GM23248 (cell line): ENCODE data around the gene LRRC38. TPM values are rescaled to one million over a fixed set of nuclear protein-coding genes. Genes with fewer than 3 reads are reported as not detected.

Experiments used
- DNase-seq: peaks from one replicate; pipeline ENCODE4 v3.0.0-alpha.2; 2015
- H2AFZ ChIP-seq: fragments of 200-600 bp; sonication (generic); 2 replicates; pipeline ENCODE4 v1.6.1; 2016; ENCODE audit warnings: antibody characterized with exemption
- H3F3A ChIP-seq: fragments of 200-600 bp; sonication (generic); 2 replicates; pipeline ENCODE4 v1.6.1; 2016; ENCODE audit warnings: mild to moderate bottlenecking, antibody characterized with exemption, mixed run types; ENCODE audit not compliant: insufficient read depth
- H3K27ac ChIP-seq: fragments of 200-600 bp; sonication (generic); 2 replicates; pipeline ENCODE4 v1.5.1; 2016; ENCODE audit warnings: mild to moderate bottlenecking
- H3K27me3 ChIP-seq: fragments of 200-600 bp; sonication (generic); replicated peaks from 2 replicates; pipeline ENCODE4 v1.6.1; 2016; ENCODE audit warnings: mild to moderate bottlenecking; ENCODE audit not compliant: insufficient read depth
- H3K36me3 ChIP-seq: fragments of 200-600 bp; sonication (generic); 2 replicates; pipeline ENCODE4 v1.6.1; 2016; ENCODE audit warnings: low read depth, mild to moderate bottlenecking
- H3K4me1 ChIP-seq: fragments of 200-600 bp; sonication (generic); 2 replicates; pipeline ENCODE4 v1.6.1; 2016; ENCODE audit warnings: mild to moderate bottlenecking; ENCODE audit not compliant: insufficient read depth
- H3K4me2 ChIP-seq: fragments of 200-600 bp; sonication (generic); one replicate; pipeline ENCODE4 v1.6.1; 2016; ENCODE audit warnings: mild to moderate bottlenecking; ENCODE audit not compliant: unreplicated experiment
- H3K4me3 ChIP-seq: fragments of 200-600 bp; sonication (generic); 2 replicates; pipeline ENCODE4 v1.5.1; 2016; ENCODE audit warnings: mild to moderate bottlenecking
- H3K79me2 ChIP-seq: fragments of 200-600 bp; sonication (generic); 2 replicates; pipeline ENCODE4 v1.6.1; 2016; ENCODE audit warnings: mild to moderate bottlenecking; ENCODE audit not compliant: insufficient read depth
- H3K9ac ChIP-seq: fragments of 200-600 bp; sonication (generic); 2 replicates; pipeline ENCODE4 v1.6.1; 2016; ENCODE audit warnings: mild to moderate bottlenecking
- H3K9me2 ChIP-seq: fragments of 200-600 bp; sonication (generic); 2 replicates; pipeline ENCODE4 v1.6.1; 2016; ENCODE audit warnings: mixed run types, mild to moderate bottlenecking, moderate library complexity; ENCODE audit not compliant: insufficient read depth
- H3K9me3 ChIP-seq: fragments of 200-600 bp; sonication (generic); one replicate; pipeline ENCODE4 v1.6.1; 2017; ENCODE audit warnings: low read depth
- H4K20me1 ChIP-seq: fragments of 200-600 bp; sonication (generic); 2 replicates; pipeline ENCODE4 v1.6.0; 2016; ENCODE audit not compliant: insufficient read depth
- EZH2 ChIP-seq: fragments of 200-600 bp; sonication (generic); IDR thresholded peaks from 2 replicates; pipeline ENCODE4 v1.6.1; 2018; ENCODE audit warnings: antibody characterized with exemption, mild to moderate bottlenecking; ENCODE audit not compliant: insufficient read depth, poor library complexity, severe bottlenecking
- EZH2phosphoT487 ChIP-seq: fragments of 200-600 bp; sonication (generic); IDR thresholded peaks from 2 replicates; pipeline ENCODE4 v1.6.1; 2018; ENCODE audit warnings: antibody characterized with exemption, moderate library complexity, mild to moderate bottlenecking, low read depth; ENCODE audit not compliant: insufficient read depth
- WGBS, 2 experiments: methylation state at CpG; one replicate each; pipeline ENCODE4 v1.1.6; 2015 to 2017; ENCODE audit warnings: low lambda C conversion rate in 2 of 2, low coverage in 1 of 2; ENCODE audit errors: missing lambda C conversion rate in 2 of 2; 5-methylcytosine and 5-hydroxymethylcytosine counted together
- in situ Hi-C: fragments of 300-500 bp; cut with MboI; formaldehyde crosslinking; loops from 2 replicates; pipeline ENCODE4 v1.15.0; 2020
- polyA plus RNA-seq: library from polyadenylated mRNA; unstranded; fragments of >200 nt; fragmentation: Nextera tagmentation; extraction: Ambion mirVana; gene quantifications from 2 replicates; pipeline ENCODE4 v1.2.1, GENCODE V29; 2016
- total RNA-seq: library from RNA; depleted of rRNA; stranded (reverse); fragments of >200 nt; shearing (Covaris generic); gene quantifications from 2 replicates; pipeline ENCODE4 v1.2.3, GENCODE V29; 2014

The LRRC38 gene
- total and polyA plus RNA-seq, 2 experiments from 2014 or later, result not detected

DNA sequence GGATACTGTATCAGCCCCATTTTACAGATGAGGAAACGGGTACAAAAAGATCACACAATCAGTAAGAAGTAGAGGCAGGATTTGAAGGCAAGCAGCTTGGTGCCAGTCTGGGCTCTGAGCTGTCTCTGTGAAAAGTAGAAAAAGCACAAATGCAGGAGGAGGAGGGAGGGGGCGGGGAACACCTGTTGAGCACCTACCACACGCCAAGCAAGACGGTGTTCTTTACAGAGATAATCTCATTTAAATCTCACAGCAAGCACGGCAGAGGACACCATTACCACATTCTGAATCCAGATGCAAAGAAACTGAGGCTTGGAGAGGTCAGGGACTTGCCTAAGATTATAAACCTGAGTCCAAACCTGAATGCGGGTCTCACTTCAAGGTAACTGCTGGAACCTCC, 3.3 kb downstream of the LRRC38 start:
- H3F3A ChIP-seq, result no peaks in the 10 kb centered on the region
- no peaks in the 10 kb centered on the region for H3K36me3 ChIP-seq
- no peak for DNase-seq
- no peaks in the 10 kb centered on the region for H3K9me3 ChIP-seq
- H2AFZ ChIP-seq, result no peak overlapping the region
- no peaks in the 10 kb centered on the region for H3K79me2 ChIP-seq
- peaks cover 7% of the 10 kb centered on the region; the same call in 1 of the 2 replicates for H3K27me3 ChIP-seq
- H3K9ac ChIP-seq, result no peak overlapping the region
- no peak overlapping the region for H3K27ac ChIP-seq
- no peaks in the 10 kb centered on the region for H3K4me1 ChIP-seq
- in situ Hi-C loops, result no loop called here
- H3K4me2 ChIP-seq, result no peak overlapping the region
- no peak for TF ChIP-seq EZH2
- TF ChIP-seq EZH2phosphoT487, result no peak
- WGBS, 2 experiments, result 50 to 53% methylated on average over 6 of the region's 6 CpGs
- no peaks in the 10 kb centered on the region for H4K20me1 ChIP-seq
- no peaks in the 10 kb centered on the region for H3K9me2 ChIP-seq
- H3K4me3 ChIP-seq, result no peak overlapping the region

DNA sequence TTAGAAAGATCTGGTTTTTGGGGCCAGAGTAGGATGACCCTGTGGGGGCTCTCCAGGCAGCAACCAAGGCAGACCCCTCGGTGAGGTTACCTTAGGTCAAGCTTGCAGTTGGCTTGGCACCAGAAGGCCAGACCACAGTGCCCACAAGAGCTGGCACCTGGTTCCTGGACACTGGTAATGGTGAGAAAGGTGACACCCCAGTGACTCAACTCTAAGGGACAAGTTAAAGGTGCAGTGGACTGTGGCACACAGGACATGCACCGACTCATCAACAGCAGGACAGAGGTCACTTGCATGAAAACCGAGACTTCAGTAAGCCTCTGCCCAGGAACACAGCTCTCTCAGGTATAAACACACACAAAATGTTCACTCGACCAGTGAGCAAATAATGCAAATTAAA, 6.7 kb downstream of the LRRC38 start:
- H3K4me2 ChIP-seq, result no peak overlapping the region
- TF ChIP-seq EZH2phosphoT487, result no peak
- no peak for TF ChIP-seq EZH2
- no peaks in the 10 kb centered on the region for H3F3A ChIP-seq
- no peak for DNase-seq
- H3K79me2 ChIP-seq, result no peaks in the 10 kb centered on the region
- no peak overlapping the region for H3K9ac ChIP-seq
- no peak overlapping the region for H3K4me3 ChIP-seq
- no peak overlapping the region for H3K27ac ChIP-seq
- WGBS, 2 experiments, result 65 to 71% methylated on average over 4 of the region's 4 CpGs
- H4K20me1 ChIP-seq, result no peaks in the 10 kb centered on the region
- in situ Hi-C loops, result no loop called here
- no peaks in the 10 kb centered on the region for H3K9me2 ChIP-seq
- H3K9me3 ChIP-seq, result no peaks in the 10 kb centered on the region
- H3K36me3 ChIP-seq, result no peaks in the 10 kb centered on the region
- no peaks in the 10 kb centered on the region for H3K4me1 ChIP-seq
- 0 out of 2 replicates have a peak, but pooled peaks cover 5% of the 10 kb centered on the region for H3K27me3 ChIP-seq
- H2AFZ ChIP-seq, result no peak overlapping the region

DNA sequence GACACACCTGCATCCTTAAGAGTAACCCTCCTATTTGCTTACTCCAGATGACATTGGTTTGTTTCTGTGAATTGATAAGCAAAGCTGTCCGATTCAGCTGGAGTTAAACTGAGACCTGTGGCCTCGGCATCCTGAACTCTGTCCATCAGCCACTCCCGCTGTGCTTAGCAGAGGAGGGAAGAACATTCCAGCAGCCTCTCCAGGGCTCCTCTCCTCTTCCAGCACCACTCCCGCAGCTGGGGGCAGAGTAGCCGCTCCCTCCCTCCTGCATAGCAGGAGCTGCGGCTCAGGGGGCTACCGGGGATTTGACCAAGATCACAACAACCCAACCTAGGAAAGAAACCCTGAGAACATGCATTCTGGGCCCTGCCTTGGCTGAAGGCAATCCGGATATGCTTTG, 8.8 kb downstream of the LRRC38 start:
- no peaks in the 10 kb centered on the region for H4K20me1 ChIP-seq
- H3K9ac ChIP-seq, result no peak overlapping the region
- no peaks in the 10 kb centered on the region for H3K27me3 ChIP-seq
- H3K9me3 ChIP-seq, result no peaks in the 10 kb centered on the region
- no peaks in the 10 kb centered on the region for H3K36me3 ChIP-seq
- TF ChIP-seq EZH2 (no peak), EZH2phosphoT487 (no peak)
- no peak overlapping the region for H3K4me2 ChIP-seq
- H3K79me2 ChIP-seq, result no peaks in the 10 kb centered on the region
- H3K4me1 ChIP-seq, result no peaks in the 10 kb centered on the region
- no peak overlapping the region for H3K27ac ChIP-seq
- no peaks in the 10 kb centered on the region for H3K9me2 ChIP-seq
- WGBS, 2 experiments, result 13 to 23% methylated on average over 8 of the region's 8 CpGs
- no peak overlapping the region for H2AFZ ChIP-seq
- in situ Hi-C loops, result no loop called here
- H3F3A ChIP-seq, result no peaks in the 10 kb centered on the region
- H3K4me3 ChIP-seq, result no peak overlapping the region
- no peak for DNase-seq

DNA sequence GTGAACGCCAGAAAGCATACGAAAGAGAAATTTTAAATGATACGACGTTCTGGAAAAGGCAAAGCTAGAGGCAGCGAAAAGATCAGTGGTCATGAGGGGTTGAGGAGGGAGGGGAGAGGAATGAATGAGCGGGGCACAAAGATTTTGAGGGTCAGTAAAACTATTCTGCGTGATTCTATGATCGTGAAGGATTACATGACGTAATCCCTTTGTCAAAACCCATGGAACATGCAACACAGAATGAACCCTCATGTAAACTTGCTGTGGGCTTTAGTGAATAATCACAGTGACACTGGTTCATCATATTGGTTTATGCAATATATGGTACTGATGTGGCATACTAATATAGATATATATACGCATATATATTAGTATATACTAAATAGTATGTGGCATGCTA, 13.0 kb downstream of the LRRC38 start:
- H2AFZ ChIP-seq, result no peak overlapping the region
- H3K4me2 ChIP-seq, result no peak overlapping the region
- H3K4me1 ChIP-seq, result no peaks in the 10 kb centered on the region
- no peaks in the 10 kb centered on the region for H3K9me2 ChIP-seq
- no peak overlapping the region for H3K9ac ChIP-seq
- H3K79me2 ChIP-seq, result no peaks in the 10 kb centered on the region
- WGBS, 2 experiments, result 61% methylated on average over 10 of the region's 10 CpGs
- H3K4me3 ChIP-seq, result no peak overlapping the region
- no peaks in the 10 kb centered on the region for H3K27me3 ChIP-seq
- no peaks in the 10 kb centered on the region for H3K36me3 ChIP-seq
- in situ Hi-C loops, result no loop called here
- DNase-seq, result no peak
- no peaks in the 10 kb centered on the region for H4K20me1 ChIP-seq
- no peaks in the 10 kb centered on the region for H3F3A ChIP-seq
- no peaks in the 10 kb centered on the region for H3K9me3 ChIP-seq
- no peak overlapping the region for H3K27ac ChIP-seq
- no peak for TF ChIP-seq EZH2
- no peak for TF ChIP-seq EZH2phosphoT487

DNA sequence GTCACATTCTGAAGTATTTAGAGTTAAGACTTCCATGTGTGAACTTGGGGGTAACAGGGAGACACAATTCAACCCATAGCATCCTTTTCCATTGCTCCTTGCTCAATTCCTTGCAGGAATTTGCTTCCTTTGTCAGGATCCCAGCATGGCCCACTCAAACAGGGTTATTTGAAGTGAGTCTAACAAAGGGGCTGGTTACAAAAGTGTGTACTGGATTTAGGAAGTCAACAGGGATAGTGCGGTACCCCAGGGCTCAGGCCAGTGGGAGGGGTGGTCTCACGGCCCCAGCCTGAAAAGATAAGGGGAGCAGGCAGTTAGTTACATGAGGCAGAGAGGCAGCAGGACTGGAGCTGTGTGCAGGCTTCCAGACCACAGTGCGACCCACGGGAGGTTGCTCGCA, 14.4 kb downstream of the LRRC38 start:
- H3K79me2 ChIP-seq, result no peaks in the 10 kb centered on the region
- H3K9ac ChIP-seq, result no peak overlapping the region
- H3K27ac ChIP-seq, result no peak overlapping the region
- in situ Hi-C loops, result no loop called here
- H3K9me2 ChIP-seq, result no peaks in the 10 kb centered on the region
- no peak overlapping the region for H2AFZ ChIP-seq
- no peak for DNase-seq
- H4K20me1 ChIP-seq, result no peaks in the 10 kb centered on the region
- 71 to 73% methylated on average over 5 of the region's 5 CpGs for WGBS, 2 experiments
- H3K4me1 ChIP-seq, result no peaks in the 10 kb centered on the region
- no peaks in the 10 kb centered on the region for H3F3A ChIP-seq
- H3K36me3 ChIP-seq, result no peaks in the 10 kb centered on the region
- no peaks in the 10 kb centered on the region for H3K27me3 ChIP-seq
- TF ChIP-seq EZH2 (no peak), EZH2phosphoT487 (no peak)
- no peak overlapping the region for H3K4me3 ChIP-seq
- H3K9me3 ChIP-seq, result no peaks in the 10 kb centered on the region
- no peak overlapping the region for H3K4me2 ChIP-seq
